G401 (cell line): ENCODE measurements around the gene SYT15. TPM values are rescaled to one million over a fixed set of nuclear protein-coding genes. Genes with fewer than 3 reads are reported as not detected.
"Not testable (repeated sequence)": the region's sequence is repeated elsewhere in the genome, so short reads cannot be mapped to it uniquely, and the experiment has no call there.

ENCODE experiments used
- DNase-seq: peaks from one replicate; pipeline ENCODE4 v3.0.0-alpha.2; 2015; ENCODE audit warnings: low spot score
- in situ Hi-C: cut with HindIII; loops from 2 replicates; pipeline ENCODE4 v1.10.0; 2016; ENCODE audit warnings: low sequenced_read_pairs, mixed read lengths
- total RNA-seq: library from RNA; depleted of rRNA; stranded (reverse); fragments of >200 nt; shearing (Covaris generic); gene quantifications from 2 replicates; pipeline ENCODE4 v1.2.3, GENCODE V29; 2014; rRNA removed

The SYT15 gene
- total RNA-seq, 1 experiment from 2014 or later: not detected

DNA sequence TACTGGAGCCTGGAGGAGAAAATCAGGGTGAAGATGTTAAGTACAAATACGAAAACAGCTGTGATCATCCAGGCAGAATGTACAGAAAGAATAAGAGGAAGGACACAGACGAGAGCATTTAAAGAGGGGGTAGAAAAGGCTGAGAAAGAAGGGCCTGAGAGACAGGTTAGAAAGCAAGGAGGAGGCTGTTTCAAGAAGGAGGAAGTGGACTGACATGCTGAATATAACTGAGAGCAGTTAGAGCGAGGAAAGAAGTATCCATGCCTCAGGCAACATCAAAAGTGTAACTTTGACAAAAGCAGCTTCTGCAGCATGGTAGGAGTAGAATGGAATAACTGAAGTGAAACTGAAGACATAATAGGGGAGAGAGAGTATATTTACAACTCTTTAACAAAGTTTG is 39.0 kb downstream of the SYT15 start:
- DNase-seq, in situ Hi-C loops: not testable (repeated sequence)

DNA sequence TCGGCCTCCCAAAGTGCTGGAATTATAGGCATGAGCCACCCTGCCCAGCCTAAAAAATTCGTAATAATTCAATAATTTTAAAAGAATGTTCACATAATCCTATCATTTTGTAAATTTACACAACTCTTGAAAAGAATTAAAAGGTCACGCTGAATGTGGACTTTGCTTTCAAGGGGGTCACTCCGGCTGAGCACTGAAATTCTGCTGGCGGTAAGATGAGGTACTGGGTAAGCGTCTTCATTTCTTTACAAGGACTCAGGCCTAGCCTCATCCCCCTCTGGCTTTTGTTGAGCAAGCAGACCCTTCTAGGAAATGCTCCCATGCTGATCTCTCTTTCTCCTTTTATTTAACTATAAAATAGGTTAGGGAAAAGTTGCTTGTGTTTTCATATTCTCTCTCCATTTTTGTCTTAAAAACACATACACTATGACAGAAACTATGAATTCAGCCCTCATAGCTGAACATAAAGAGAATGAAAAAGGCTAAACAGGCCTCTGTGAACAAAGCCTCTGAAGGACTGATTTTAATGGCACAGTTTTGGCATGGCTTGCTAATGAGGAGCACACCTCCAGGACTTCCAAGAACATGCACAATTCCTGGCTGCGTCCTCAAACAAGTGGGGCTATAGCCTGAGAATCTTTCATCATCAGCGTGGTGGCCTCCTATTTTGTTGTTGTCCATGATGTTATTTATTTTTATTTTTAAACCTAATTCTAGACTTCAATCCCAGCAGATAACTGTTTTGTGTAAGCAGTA is 45.1 kb downstream of the SYT15 start:
- in situ Hi-C loops: not testable (repeated sequence)

DNA sequence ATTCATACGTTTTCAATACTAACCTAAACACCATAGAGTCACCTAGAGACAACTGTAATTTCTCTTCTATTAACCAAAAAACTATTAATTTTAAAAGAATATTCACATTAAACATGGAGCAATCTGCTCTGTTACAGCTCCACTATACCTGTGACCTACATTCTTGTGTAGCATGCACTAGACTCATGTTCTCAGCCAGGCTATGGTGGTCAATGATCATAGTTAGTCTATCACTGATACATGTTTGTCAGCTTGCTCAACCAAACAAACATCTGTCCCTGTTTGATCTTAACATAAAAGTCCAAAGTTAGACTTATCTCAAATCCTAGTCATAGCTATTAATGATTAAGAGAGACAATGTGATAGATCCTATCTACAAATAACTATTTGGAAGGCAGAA is 50.9 kb downstream of the SYT15 start:
- DNase-seq, in situ Hi-C loops: not testable (repeated sequence)

More for the DNA sequence above, 45.1 kb downstream of the SYT15 start:
- DNase-seq: not testable (repeated sequence)

DNA sequence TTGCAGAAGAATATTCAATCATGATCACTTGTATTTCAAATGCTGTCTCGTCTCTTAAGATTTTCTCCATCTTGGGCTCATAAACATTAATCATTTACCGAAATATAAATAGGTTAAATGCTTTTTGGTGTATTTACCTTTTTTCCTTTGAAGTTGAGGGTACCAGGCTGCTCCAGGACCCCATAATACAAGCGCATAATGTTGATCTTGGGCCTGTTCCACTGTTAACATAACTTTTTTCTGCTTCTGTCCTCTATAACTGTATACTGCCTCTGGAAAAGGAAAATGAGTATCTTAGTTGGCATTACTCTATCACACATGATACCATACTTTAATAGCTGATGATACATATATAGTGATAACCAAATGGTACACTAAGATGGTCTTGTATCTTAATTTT is 51.9 kb downstream of the SYT15 start:
- in situ Hi-C loops, DNase-seq: not testable (repeated sequence)

DNA sequence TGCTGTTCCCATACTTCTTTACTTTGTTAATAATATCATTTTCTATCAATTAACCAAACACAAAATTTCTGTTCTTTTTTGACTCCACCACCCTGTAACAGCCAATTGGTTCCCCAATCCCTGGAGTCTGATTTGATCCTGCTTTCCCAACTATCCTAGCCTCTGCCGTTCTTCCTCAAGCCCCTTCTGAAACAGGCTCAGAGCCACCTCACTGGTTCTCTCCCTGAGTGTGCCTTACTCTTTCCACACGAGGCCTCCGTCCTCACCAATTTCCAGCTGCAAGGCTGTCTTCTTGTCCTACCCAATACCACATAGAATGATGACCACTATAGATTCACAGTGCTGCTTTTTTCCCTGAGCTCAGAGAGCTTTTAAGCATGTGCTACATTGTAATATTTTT is 52.8 kb downstream of the SYT15 start:
- in situ Hi-C loops: not testable (repeated sequence)

DNA sequence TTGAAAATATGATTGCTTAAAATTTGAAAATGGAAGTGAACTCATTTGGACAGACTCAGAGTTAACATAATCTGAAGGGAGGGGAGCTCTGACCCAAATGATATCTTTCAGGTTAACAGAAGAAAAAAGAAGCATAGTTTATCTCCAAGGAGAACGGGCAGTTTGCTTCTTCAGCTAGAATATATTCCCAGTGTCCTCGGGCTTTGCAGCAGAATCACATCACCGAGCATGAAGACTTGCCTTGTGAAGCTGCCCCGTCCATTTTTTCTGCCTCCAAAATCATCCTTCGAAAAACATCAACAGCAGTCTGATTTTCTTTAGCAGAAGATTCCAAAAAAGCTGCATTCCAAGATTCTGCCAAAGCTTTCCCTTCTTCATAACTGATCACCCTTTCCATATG is 55.8 kb downstream of the SYT15 start:
- DNase-seq, in situ Hi-C loops: not testable (repeated sequence)

More for the DNA sequence above, 52.8 kb downstream of the SYT15 start:
- DNase-seq: not testable (repeated sequence)

DNA sequence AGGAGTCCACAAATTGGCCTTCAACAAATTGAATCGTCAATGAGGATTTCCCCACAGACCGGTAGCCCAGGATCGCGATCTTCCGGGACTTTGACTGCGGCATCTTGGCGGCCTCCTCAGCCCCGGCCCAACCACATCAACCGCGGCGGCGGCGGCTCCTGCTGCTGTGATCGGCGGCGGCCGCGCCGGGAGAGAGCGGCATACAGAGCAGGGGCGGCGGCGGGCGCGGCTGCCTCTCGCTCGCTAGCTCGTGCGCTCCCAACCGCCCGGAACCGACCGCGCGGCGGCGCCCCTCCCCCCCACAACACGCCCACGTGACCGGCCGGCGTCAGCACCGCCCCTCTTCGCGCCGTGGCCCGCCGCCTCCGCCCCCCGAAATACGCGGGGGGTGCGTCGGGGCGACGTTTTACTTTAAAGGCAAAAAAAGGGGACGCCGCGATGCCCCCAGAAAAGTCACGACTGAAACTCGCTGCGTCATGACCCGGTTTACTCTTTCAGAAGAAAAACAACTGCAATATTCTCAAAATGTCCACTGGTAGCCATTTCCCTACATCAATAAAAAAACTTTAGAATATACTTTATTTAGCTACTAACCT is 56.5 kb downstream of the SYT15 start:
- DNase-seq, in situ Hi-C loops: not testable (repeated sequence)

DNA sequence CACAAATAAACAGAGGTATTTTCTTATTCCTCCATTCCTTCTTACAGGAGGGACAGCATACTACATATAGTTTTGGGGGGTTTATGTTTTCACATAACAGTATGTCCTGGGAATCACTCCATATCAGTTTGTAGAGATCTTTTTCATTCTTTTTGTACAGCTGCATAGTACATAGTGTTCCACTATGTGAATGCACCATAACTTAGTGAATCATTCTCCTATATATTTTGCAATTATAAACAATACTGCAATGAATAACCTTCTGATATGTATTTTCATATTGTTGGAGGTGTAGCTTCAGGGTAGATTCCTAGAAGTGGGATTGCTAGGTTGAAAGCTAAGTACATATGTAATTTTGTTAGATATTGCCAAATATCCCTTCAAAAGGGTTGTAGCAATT is 61.1 kb downstream of the SYT15 start:
- in situ Hi-C loops, DNase-seq: not testable (repeated sequence)

Other genes starting within 250 kb of the SYT15 start
- gene ANXA8L1, start 203.4 kb upstream of the SYT15 start, total RNA-seq: not detected in 2 replicates
- gene NPY4R, start 113.2 kb upstream of the SYT15 start, total RNA-seq: not detected in 2 replicates
- not detected in 2 replicates for gene GPRIN2, start 22.5 kb upstream of the SYT15 start, total RNA-seq